SIG-M5 treated with dmso at 0.1 percent for 504 hours (cell line): ENCODE measurements around the gene KRTAP5-6.
"Not testable (repeated sequence)": the region's sequence is repeated elsewhere in the genome, so short reads cannot be mapped to it uniquely, and the experiment has no call there.

ENCODE experiments used
- DNase-seq: peaks from one replicate; lab custom pipeline; 2025; ENCODE audit not compliant: unreplicated experiment; lab: John Stamatoyannopoulos, UW

The KRTAP5-6 gene

DNA sequence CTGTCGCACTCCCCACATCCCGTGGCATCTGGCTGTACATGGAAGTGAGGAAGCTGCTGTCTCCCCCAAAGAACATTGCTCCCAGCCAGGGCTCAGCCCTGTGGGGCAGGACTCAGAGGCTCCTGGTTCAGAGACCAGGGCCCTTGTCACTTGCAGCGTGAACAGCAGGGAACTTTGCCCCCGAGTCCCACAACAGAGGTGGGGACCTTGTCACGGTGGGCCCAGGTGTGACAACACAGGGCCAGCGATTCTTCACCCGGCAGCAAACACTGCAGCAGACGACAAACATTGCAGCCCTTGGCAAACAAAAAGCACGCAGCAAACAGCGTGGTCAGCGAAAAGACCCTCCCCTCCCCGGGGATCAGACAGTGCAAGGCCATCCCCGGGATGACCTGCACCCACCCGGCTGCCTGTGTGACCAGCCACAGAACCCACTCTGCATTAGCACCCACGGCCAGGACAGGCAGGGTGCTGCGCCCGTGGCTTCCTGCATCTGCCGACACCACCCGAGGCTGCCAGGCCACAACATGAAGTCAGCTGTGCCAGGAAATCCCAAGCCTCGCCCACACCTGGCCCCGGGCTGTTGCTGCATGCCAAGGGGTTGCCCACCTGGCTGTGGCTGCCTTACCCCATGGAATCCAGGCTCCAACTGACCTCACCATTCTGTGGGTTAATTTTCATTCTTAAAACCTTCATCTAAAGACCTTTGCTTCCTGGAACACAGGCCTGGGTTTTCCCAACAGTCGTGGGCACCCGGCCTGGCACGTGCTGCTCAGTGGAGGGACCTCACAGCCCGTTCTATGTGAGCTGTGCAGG lies 35.3 kb upstream of the KRTAP5-6 start:
- DNase-seq: not testable (repeated sequence)

DNA sequence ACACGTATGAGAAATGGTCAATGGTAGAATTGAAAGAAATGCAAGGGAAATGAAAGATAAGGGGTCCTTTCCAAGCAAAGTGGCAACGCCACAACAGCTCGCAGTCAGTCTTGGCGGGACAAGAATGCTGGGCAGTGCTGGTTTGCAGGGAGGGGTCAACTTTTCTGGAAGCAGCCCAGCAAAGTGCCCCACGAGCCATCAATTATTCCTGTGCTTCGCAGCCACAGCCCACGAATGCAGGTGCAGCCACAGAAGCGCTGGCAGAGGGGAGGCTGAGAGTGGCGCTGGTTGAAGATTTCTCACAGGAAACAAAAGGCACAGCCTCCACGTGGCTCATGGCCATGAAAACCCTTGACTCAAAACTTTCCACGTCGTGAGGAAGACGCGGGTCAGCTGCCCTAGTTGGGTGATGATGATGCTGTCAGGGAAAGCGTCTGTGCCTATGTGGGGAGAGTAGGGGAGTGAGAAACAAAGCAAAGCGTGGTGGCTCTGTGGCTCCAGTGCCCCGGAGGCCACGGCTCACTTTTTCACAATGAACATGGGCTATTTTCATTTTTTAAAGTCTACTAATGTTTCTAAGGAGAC lies 34.2 kb upstream of the KRTAP5-6 start:
- DNase-seq: not testable (repeated sequence)

DNA sequence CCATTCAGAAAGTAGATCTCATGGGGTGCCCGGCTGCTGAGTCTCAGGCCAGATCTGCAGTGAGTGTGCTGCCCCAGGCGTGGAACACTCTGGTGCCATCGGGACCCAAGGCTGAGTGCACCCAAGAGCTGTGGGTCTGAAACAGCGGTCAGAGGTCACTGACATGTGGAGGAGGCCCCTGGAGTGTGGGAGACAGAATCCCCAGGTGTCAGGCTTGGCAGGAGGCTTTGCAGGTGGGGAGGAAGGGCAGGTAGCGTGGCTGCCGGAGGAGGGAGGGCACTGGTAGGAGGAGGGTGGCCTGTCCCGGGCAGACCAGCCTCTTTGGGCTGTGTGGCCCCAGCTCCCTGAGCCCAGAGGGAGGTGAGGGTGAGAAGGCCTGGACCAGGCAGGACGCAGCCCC lies 31.7 kb upstream of the KRTAP5-6 start:
- DNase-seq: no peak

DNA sequence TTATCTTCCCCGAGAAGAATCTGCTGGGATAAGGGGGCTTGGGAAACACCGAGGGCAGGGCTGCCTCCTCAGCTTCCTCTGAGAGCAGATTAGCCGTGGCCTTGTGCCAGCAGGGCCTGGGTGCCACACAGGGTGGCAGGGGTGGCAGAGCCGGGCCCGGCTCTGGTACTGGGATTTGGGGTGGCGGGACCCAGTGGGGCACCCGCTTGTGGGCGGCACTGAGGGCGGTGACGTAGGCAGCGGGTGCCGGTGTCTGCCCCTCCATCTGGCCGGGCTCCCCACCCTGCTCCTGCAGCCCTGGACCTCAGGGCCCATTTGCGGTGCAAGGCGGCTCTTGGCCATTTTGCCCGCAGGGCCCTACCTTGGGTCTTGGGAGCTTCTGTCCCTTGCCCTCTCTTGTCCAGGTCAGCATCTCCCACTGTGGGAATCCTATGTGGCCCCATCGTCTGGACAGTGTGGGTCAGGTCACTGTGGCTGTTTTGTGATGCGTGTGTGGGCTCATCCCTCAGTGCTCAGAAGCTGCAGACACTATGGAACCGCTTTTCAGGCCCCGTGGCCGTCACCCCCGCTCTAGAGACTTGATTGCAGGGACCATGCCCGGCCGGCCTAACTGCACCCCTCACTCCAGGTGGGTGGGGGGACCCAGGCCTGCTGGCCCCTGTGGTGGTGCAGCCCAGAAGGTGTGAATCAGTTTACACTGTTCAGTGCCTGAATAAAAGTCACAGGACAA lies 29.7 kb upstream of the KRTAP5-6 start:
- no peak for DNase-seq

DNA sequence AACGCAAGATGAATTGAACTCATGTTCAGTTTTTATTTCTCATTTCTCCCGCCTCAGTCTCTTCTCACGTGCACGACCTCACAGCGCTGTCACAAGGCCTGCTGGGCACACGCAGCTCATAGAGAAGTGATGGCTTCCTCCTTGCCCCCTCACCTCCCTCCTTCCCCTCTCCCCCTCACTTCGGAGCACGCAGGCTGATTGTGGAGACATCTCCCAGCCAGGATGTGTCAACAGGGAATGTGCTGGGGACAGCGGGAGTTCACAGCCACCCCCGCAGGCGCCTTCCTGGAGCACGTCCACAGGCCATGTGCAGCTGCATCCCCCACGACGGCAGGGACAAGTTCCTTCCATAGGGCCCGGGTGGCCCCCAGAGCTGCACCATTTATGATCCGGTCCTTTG lies 29.1 kb upstream of the KRTAP5-6 start:
- no peak for DNase-seq

DNA sequence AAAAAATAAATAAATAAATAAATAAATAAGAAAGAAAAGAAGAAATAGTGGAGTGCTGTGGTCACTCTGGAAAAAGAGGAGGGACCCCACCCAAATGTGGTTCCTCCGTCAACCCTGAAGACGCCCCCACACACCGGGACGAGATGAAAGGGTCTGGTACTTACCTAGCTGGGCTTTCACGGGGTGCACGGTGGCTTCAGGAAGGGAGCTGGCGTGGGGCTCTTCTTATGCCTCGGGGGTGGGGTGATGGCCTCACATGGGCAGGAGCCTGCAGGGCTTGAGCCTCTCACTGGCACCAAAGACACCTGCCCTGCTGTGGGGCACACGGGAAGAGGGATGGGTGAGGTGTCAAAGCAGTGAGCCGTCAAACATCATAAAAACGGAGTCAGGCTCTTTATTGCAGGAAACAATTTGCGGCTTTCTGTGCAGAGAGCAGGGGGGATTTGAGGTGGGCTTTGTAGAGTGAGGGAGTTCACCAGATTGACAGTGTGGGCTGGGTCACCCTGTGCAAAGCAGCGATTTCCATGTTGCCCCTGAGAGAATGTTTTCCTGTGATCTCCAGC lies 28.0 kb upstream of the KRTAP5-6 start:
- no peak for DNase-seq

DNA sequence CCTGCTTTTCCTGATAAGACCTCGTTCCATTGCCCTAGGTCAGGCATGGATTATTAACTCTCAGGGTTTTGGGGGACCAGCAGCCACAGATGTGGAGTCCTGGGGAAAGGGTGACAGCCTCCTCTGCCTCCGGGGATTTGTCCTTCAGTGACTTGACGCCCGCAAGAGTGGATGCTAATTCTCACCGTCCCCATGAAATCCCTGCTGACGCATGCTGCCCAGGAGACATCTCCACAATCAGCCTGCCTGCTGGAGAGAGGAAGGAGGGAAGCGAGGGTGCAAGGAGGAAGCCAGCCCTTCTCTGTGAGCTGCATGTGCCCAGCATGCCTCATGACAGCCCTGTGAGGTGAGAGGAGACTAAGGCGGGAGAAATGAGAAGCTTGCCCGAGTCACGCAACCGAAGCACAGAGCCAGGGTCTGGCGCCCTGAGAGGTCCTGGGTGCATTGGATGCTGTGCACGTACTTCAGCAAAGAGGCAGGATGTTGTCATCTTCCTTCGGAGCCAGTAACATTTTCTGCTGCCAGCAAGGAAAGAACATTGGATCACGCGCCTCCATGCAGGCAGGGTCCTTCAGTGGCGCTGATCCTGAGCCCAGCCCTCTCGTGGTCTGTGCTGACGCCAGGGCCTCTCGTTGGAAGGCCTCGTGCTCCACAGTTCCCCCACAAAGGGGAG lies 27.3 kb upstream of the KRTAP5-6 start:
- no peak for DNase-seq

DNA sequence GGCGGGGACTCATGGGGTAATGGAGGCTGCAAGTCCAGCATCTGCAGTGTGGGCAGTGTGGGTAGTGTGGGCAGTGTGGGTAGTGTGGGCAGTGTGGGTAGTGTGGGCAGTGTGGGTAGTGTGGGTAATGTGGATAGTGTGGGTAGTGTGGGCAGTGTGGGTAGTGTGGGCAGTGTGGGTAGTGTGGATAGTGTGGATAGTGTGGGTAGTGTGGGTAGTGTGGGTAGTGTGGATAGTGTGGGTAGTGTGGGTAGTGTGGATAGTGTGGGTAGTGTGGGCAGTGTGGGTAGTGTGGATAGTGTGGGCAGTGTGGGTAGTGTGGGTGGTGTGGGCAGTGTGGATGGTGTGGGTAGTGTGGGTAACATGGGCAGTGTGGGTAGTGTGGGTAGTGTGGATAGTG lies 26.5 kb upstream of the KRTAP5-6 start:
- DNase-seq: not testable (repeated sequence)

DNA sequence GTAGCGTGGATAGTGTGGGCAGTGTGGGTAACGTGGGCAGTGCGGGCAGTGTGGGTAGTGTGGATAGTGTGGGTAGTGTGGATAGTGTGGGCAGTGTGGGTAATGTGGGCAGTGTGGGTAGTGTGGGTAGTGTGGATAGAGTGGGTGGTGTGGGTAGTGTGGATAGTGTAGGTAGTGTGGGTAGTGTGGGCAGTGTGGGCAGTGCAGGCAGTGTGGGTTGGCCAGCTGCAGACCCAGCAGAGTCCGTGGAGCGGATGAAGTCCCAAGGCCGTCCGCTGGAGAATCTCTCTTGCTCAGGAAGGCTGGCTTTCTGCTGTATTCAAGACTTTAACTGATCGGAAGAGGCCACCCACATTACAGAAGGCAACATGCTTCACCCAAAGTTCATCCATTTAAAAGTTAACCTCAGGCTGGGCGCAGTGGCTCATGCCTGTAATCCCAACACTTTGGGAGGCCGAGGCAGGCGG lies 26.1 kb upstream of the KRTAP5-6 start:
- DNase-seq: no peak

DNA sequence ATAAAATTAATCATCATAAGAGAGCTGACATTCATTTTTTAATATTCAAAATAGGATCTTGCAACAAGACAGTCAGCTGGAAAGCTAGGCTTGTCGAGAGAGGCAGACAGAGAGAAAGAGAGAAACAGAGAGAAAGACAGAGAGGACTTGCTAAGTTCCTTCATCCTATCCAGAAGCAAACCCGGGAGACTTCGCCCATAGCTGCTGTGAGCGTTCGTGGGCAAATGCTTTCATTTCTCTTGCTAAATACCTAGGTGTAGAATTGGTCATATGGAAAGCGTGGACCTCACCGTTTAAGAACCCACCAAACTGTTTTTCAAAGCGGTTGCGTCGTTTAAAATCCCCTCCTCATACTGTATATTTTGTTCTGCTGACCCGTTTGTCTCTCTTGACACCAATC lies 25.3 kb upstream of the KRTAP5-6 start:
- no peak for DNase-seq

DNA sequence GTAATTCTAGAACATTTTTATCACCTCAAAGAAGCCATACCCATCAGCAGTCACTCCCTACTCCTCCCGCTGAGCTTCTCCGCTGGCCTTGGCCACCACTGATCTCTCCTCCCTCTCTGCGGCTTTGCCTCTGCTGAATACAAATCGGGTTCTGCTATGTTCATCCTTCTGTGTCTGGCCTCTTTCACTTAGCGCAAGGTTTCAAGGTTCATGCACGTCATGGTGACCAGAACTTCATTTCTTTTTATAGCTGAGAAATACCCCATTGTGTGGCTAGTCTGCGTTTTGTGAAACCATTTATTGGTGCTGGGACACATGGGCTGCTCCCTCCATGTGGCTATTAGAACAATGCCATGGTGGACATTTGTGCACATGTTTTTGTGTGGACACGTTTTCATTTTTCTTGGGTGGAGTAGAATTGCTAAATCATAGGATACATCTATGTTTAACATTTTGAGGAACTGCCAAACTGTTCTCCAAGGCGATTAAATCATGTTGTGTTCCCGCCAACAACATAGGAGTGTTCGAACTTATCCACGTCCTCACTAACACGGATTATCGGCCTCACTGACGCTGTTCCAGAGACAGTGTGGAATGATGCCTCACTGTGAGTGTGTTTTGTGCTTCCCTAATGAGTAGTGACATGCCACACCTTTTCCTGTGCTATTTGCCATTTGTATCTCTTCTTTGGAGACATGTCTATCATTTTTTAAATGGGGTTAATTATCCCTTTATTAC lies 24.2 kb upstream of the KRTAP5-6 start:
- no peak for DNase-seq

DNA sequence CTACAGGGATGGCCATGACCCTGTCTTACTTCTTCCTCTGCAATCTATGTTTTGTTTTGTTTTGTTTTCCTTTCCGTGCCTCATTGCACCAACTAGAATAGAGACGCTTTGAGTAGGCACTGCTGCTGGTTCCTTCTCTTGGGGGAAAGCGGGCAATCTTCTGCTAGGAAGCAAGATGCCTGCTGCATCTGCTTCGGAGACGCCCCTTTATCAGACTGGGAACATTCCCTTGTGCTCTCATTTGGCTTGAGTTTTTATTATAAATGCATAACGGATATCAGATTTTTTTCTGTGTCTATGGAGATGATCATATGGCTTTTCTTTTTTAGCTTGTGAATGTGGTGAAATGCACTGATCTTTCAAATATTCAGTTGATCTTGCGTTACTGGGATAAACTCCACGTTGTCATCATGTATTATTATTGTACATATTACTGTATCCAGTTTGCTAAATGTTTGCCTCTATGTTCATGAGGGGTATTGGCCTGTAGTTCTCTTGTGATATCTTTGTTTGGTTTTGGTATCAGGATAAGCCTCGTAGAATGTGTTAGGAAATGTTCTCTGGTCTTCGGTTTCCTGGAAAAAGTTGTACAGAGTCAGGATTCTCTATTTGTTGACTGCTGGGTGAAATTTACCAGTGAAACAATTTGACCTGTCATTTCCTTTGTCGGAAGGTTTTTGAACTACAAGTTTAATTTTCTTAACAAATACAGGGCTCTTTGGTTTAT lies 23.4 kb upstream of the KRTAP5-6 start:
- DNase-seq: no peak

DNA sequence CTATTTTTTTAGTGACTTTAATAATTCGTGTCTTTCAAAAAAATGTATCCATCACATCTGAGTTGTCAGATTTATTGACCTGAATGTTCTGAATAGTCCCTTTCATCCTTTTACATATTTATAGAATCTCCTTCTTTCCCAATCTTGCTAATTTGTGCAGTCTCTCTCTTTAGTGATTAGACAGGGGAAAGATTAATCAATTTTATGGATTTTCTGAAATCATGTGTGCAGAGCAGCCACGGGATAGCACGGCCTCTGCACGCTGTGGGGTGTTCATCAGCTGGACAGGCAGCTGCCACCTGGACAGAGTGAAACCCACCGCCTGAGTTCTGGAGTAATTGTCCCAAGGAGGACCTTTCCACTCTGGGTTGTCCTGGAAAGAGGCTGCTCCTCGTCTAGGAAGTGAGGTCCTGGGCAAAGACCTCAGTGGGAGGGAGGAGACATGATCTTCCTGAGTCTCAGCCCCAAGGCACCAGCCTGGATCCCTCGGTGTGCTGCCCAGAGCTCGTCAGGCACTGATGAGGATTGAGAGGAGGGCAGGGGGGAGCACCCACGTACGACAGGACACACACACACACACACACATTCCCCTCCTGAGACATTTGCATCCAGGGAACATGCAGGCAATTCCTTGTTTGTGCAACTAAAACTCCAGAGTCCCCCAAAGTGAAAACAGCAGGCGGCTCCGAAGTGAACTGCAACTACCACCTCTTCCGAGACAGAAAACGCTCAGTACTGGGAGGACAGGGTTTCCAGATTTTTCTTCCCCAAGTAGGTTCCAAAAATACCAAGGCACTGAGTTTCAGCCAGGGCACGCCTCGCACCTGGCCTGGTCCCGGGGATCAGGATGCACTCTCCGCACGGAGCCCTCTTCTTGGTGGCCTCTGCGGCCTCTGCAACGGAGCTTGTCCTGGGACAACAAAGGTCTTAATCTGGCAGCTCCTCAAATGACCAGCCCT lies 22.5 kb upstream of the KRTAP5-6 start:
- no peak for DNase-seq

DNA sequence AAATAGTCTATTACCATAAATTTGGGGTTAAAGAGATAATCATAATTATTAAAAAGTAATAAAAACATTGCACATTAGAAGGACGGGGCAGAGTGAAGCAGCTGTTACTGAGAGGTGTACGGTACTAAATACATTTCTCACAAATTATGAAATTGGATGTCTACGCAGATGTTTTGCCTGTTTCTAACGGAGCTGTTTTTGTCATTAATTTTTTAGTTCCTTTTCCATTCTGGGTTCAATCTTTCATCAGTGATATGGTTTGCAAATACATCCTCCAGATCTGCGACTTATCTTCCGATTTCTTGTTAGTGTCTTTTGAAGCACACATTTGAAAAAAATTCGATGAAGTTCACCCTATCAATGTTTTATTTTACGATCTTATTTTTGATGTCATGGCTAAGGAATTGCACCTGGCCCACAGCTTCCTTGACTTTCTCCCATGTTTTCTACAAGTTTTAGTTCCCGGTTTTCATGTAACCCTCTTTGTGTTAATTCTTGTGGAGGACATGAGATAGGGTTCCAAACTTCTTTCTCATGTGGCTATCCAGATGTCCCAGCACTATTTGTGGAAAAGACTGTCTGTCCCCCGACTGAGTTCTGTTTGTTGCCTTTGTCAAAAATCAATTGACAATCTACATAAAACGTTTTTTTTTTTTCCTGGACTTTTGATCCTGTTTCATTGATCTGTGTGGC lies 21.3 kb upstream of the KRTAP5-6 start:
- DNase-seq: no peak

DNA sequence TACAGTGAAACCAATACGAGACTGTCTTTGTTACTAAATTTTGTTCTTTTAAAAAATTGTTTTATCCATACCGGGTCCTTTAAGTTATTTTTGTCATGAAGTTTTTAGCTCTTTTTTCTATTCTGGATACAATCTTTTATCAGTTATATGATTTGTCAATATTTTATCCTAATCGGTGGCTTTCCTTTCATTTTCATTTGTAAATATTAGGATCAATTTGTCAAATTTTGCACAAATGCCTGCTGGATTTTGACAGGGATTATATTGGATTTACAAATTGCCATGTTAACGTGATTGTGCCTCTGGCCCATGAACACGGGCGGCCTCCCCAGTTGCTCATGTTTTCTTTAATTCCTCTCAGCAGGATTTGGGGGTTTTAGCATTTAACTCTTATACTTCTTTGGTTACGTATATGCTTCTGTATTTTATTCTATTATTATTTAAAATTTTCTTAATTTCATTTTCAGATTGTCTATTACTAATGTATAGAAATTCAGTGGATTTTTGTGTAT lies 20.7 kb upstream of the KRTAP5-6 start:
- no peak for DNase-seq

DNA sequence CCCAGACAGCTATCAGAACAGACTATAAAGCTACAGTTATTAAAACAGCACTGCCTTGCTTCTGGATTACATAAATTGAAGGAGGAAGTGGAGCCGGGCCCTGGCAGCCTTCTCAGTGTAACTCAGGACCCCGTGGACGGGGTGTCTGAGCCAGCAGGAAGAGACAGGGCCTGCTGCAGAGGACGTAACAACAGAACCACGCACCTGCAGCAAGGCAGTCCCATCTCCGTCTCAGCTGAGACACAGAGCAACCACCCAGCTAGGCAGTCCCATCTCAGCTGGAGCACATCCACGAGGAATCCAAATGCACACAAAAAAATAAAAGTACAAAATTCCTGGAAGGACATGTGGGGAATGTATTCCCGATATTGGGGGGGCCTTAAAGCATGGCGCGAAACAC lies 17.1 kb upstream of the KRTAP5-6 start:
- DNase-seq: no peak

DNA sequence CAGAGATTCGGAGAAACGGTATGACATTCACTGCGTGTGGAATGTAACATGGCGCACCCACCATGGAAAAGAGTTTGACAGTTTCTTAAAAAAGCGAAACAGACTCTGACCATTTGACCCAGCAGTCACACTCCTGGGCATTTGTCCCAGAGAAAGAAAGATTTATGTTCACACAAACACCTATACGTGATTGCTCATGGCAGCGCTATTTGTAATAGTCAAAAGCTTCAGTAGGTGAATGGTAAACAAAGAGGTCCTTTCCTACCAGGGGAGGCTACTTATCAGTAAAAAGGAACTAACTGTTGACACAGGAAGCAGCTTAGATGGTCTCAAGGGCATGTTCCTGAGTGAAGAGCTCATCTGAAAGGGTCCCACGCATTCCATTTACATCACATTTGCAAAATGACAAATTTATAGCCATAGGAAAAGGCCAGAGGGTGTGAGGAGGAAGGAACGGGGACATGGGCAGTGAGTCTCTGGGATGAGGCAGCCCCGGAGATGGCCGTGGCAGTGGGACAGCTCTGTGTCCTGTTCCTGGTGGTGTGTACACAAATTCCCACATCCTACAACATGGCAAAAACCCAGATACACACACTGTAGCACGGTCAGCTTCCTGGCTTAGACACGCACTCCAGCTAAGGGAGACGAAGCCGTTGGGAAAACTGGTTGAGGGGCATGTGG lies 14.6 kb upstream of the KRTAP5-6 start:
- DNase-seq: no peak
